ENCODE measurements around the gene SLC7A6.

DNA sequence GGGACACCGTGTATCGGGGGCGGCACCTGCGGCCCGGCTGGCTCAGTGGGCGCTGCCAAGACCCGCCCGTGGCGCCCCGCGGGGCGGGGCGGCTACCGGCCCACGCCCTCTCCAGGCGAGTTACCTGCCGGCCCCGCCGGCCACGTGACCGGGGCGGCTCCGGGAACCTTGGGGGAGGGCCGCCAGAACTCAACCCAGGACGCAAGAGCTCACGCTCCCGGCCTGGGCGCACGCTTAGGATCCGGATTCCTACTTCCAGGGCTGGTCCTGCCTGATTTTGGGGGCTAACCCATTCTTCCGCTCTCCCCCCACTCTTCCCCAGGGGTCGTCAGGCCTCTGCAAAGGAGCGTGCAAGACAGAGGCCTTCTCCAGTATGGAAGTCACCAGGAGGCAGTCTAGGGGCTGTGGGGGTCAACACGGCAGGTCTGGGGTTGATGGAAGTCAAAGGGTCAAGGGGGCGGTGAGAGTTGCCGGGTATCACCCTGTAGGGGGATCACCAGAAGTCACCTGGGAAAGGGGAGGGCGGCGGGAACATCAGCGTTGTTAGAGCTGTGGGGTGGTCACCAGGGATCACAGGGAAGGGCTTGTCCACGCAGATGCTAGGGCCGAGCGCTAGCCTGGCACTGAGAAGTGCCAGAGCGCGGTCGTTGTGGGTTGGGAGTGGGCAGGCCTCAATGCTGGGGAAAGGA, 28.0 kb upstream of the SLC7A6 start:
- no peak for TF ChIP-seq POLR2A (IDR thresholded peaks at IDR 0.05; ENCODE audit: low read length)
- no peak for TF ChIP-seq GATA1 (IDR thresholded peaks at IDR 0.05; ENCODE audit: low read depth, low read length)

All from erythroblast (primary cell).